CD4-positive, CD25-positive, alpha-beta regulatory T cell (primary cell): ENCODE results near the gene EIF4B. TPM values are rescaled to one million over a fixed set of nuclear protein-coding genes. Genes with fewer than 3 reads are reported as not detected.
"Not testable (repeated sequence)": the region's sequence is repeated elsewhere in the genome, so short reads cannot be mapped to it uniquely, and the experiment has no call there.

ENCODE experiments used
- ATAC-seq, 2 donors: fragments of 150-1000 bp; cut with Tn5 transposase; one replicate each; pipeline ENCODE4 v1.10.0; 2021; ENCODE audit warnings: low read depth in 2 of 2, moderate number of reproducible peaks in 2 of 2, moderate library complexity in 1 of 2
- DNase-seq, 3 donors: peaks; one replicate each; pipeline versions ENCODE4 v3.0.0 to v3.0.0-alpha.2; 2012 to 2022; ENCODE audit warnings: mixed read lengths in 1 of 3
- H3K27ac ChIP-seq: one replicate; pipeline ENCODE4 v1.7.0; 2013; ENCODE audit warnings: mild to moderate bottlenecking, low read length; ENCODE audit not compliant: insufficient read depth, poor library complexity, severe bottlenecking
- H3K27me3 ChIP-seq: one replicate; pipeline ENCODE4 v1.7.0; 2013; ENCODE audit warnings: low read length; ENCODE audit not compliant: control insufficient read depth, insufficient read depth
- H3K36me3 ChIP-seq: one replicate; pipeline ENCODE4 v1.7.0; 2013; ENCODE audit warnings: mild to moderate bottlenecking, low read length, moderate library complexity; ENCODE audit not compliant: control insufficient read depth, insufficient read depth
- H3K4me1 ChIP-seq: 2 replicates; pipeline ENCODE4 v1.7.0; 2013; ENCODE audit warnings: mild to moderate bottlenecking, low read length; ENCODE audit not compliant: insufficient read depth, control insufficient read depth, poor library complexity, severe bottlenecking
- H3K4me3 ChIP-seq: one replicate; pipeline ENCODE4 v1.7.0; 2013; ENCODE audit warnings: low read depth, mild to moderate bottlenecking, low read length, moderate library complexity
- H3K9me3 ChIP-seq, 2 experiments: 1 replicate in 1 of 2; 2 replicates in 1 of 2; pipeline ENCODE4 v1.7.0; 2013; ENCODE audit warnings: low read length in 2 of 2, mild to moderate bottlenecking in 1 of 2, moderate library complexity in 1 of 2; ENCODE audit not compliant: control insufficient read depth in 2 of 2
- H3K27ac Mint-ChIP-seq, 3 donors: one replicate each; pipeline ENCODE4 v1.8.0; 2020 to 2022; ENCODE audit warnings: mild to moderate bottlenecking in 3 of 3, mixed read lengths in 3 of 3, moderate library complexity in 2 of 3
- H3K27me3 Mint-ChIP-seq: one replicate; pipeline ENCODE4 v1.8.0; 2022; ENCODE audit warnings: mild to moderate bottlenecking, mixed read lengths
- H3K36me3 Mint-ChIP-seq: one replicate; pipeline ENCODE4 v1.8.0; 2020; ENCODE audit warnings: mixed read lengths
- H3K4me1 Mint-ChIP-seq, 4 donors: one replicate each; pipeline ENCODE4 v1.8.0; 2020 to 2022; ENCODE audit warnings: mixed read lengths in 4 of 4, mild to moderate bottlenecking in 1 of 4
- H3K4me3 Mint-ChIP-seq, 4 donors: one replicate each; pipeline ENCODE4 v1.8.0; 2020 to 2022; ENCODE audit warnings: mild to moderate bottlenecking in 4 of 4, mixed read lengths in 4 of 4, moderate library complexity in 3 of 4
- H3K9me3 Mint-ChIP-seq, 7 donors: one replicate each; pipeline ENCODE4 v1.8.0; 2020 to 2022; ENCODE audit warnings: mixed read lengths in 7 of 7, mild to moderate bottlenecking in 3 of 7, moderate library complexity in 2 of 7
- polyA plus RNA-seq, 4 donors: library from polyadenylated mRNA; unstranded; fragments of 300-500 nt; fragmentation: Illumina TruSeq; gene quantifications; one replicate each; pipeline ENCODE4 v1.2.3, GENCODE V29; 2021
- total RNA-seq: library from RNA; stranded (reverse); gene quantifications from one replicate; pipeline ENCODE4 v1.2.3, GENCODE V29; 2022

Gene EIF4B
- total and polyA plus RNA-seq, 5 donors from 2014 or later: 71.3 to 506 (median 116) TPM

DNA sequence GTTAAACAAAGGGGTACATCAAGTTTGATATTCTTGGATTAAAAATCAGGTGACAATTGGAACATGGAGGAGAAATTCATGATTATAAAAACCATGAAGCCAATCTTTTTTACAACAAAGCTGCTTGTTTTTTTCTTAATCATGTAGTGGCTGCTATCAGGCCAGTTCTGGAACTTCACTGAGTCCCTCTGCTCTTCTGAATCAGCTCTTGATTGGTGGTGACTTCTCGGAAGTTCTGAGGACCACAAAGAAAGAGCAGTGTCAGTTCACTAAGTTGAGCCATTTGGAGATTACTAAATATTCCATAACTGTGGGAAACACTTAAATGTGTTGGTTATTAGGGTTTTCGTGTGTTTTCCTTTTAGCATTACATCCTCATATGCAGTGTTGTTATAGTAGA, 8.5 kb downstream of the EIF4B start:
- peaks cover 15 to 56% (median 38%) of the 10 kb centered on the region in 4 donors for H3K4me1 Mint-ChIP-seq
- peaks cover 49% of the 10 kb centered on the region for H3K36me3 ChIP-seq
- no peak overlapping the region for H3K27ac ChIP-seq
- H3K9me3 ChIP-seq: no peaks in the 10 kb centered on the region
- H3K9me3 Mint-ChIP-seq: peaks cover 0 to 1% (median 0%) of the 10 kb centered on the region in 7 donors
- peaks cover 28% of the 10 kb centered on the region for H3K36me3 Mint-ChIP-seq
- DNase-seq (no peak), ATAC-seq (no peak)
- H3K27me3 ChIP-seq: no peaks in the 10 kb centered on the region
- H3K27me3 Mint-ChIP-seq: no peaks in the 10 kb centered on the region
- peak overlapping the region in 2 of 3 donors; percentile 33 to 34 for H3K27ac Mint-ChIP-seq
- peak overlapping the region; percentile 19 for H3K4me3 ChIP-seq
- peaks cover 21% of the 10 kb centered on the region for H3K4me1 ChIP-seq
- no peak overlapping the region for H3K4me3 Mint-ChIP-seq

DNA sequence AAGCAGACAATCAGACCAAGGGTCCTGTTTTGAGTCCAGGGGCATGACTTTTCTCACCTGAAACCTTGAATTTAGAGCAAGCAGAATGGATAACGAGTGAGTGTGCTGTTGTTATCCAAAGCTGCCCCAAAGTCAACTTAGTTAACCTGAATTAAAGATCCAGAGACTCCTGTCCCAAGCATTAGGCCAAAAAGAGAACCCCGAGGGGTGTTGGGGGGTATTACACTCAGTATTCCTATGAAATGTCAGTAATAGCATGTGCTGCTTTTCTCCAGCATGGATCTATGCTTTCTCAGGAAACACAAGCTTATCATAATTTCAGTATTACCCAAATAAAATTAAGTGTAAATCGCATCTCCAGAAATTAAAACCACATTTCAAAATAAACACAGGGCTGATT, 19.0 kb downstream of the EIF4B start:
- Mint-ChIP-seq H3K4me1 (peaks cover 0 to 6% (median 0%) of the 10 kb centered on the region in 4 donors), H3K27ac (no peak overlapping the region), H3K36me3 (peaks cover 33% of the 10 kb centered on the region), H3K4me3 (no peak overlapping the region), H3K9me3 (no peaks in the 10 kb centered on the region), H3K27me3 (no peaks in the 10 kb centered on the region)
- Histone ChIP-seq H3K4me3 (no peak overlapping the region), H3K9me3 (no peaks in the 10 kb centered on the region), H3K27ac (no peak overlapping the region), H3K27me3 (no peaks in the 10 kb centered on the region), H3K36me3 (peaks cover 88% of the 10 kb centered on the region), H3K4me1 (no peaks in the 10 kb centered on the region)
- DNase-seq (no peak), ATAC-seq (no peak)

DNA sequence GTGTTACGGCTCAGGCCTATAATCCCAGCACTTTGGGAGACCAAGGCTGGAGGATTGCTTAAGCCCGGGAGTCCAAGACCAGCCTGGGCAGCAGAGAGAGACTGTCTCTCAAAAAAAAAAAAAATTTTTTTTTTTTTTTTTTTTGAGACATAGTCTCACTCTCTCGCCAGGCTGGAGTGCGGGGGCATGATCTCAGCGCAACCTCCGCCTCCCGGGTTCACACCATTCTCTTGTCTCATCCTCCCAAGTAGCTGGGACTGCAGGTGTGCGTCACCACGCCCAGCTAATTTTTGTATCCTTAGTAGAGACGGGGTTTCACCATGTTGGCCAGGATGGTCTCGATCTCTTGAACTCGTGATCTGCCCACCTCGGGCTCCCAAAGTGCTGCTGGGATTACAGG, 20.8 kb downstream of the EIF4B start:
- H3K9me3 Mint-ChIP-seq, H3K27ac Mint-ChIP-seq, H3K4me1 ChIP-seq, ATAC-seq, H3K4me3 Mint-ChIP-seq, H3K9me3 ChIP-seq, H3K4me3 ChIP-seq, H3K27me3 ChIP-seq, H3K27me3 Mint-ChIP-seq, DNase-seq: not testable (repeated sequence)
- Histone ChIP-seq H3K27ac (peak overlapping the region; percentile 6), H3K36me3 (peaks cover 88% of the 10 kb centered on the region)
- H3K36me3 Mint-ChIP-seq: peaks cover 37% of the 10 kb centered on the region
- H3K4me1 Mint-ChIP-seq: peaks cover 0 to 11% (median 6%) of the 10 kb centered on the region in 4 donors

DNA sequence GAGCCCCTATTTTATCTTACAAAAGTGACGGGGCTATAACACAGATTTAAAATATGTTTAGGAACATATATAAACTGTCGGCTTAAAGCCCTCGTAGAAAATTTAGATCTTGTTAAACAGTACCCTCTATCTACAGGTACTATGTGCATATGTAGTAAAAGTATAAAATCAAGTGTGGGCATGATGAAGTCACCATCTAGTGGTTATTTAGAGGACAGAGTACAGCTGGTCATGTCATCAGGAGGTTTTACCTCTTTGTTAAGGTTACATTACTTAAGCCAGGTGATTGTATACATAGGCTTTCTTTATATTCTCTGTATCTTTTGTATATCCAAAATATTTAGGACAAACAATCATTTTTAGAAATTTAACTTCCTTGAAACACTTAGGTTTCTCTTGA, 25.4 kb downstream of the EIF4B start:
- Mint-ChIP-seq H3K27ac (peak overlapping the region in 1 of 3 donors; percentile 34), H3K4me3 (no peak overlapping the region), H3K4me1 (peaks cover 5 to 10% (median 8%) of the 10 kb centered on the region in 4 donors), H3K27me3 (no peaks in the 10 kb centered on the region), H3K36me3 (peaks cover 34% of the 10 kb centered on the region), H3K9me3 (no peaks in the 10 kb centered on the region)
- Histone ChIP-seq H3K4me3 (no peak overlapping the region), H3K4me1 (no peaks in the 10 kb centered on the region), H3K36me3 (peaks cover 81% of the 10 kb centered on the region), H3K9me3 (no peaks in the 10 kb centered on the region), H3K27ac (no peak overlapping the region), H3K27me3 (no peaks in the 10 kb centered on the region)
- no peak for DNase-seq
- no peak for ATAC-seq

DNA sequence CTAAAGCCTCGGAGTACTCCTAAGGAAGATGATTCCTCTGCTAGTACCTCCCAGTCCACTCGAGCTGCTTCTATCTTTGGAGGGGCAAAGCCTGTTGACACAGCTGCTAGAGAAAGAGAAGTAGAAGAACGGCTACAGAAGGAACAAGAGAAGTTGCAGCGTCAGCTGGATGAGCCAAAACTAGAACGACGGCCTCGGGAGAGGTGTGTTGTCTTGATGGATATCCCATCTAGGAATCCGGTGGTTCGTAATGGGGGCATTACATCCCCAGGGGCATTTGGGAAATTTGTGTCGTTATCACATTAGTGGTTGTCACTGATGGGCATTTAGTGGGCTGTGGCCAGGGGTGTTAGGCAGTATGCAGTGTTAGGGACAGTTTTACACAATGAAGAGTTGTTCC, 27.6 kb downstream of the EIF4B start:
- not testable (repeated sequence) for H3K9me3 Mint-ChIP-seq, H3K27me3 ChIP-seq, ATAC-seq, DNase-seq, H3K27ac ChIP-seq, H3K4me3 Mint-ChIP-seq, H3K4me3 ChIP-seq, H3K4me1 ChIP-seq, H3K9me3 ChIP-seq, H3K27me3 Mint-ChIP-seq
- Mint-ChIP-seq H3K4me1 (peaks cover 12 to 17% (median 15%) of the 10 kb centered on the region in 4 donors), H3K27ac (peak overlapping the region in 2 of 3 donors; percentile 26 to 67), H3K36me3 (peaks cover 37% of the 10 kb centered on the region)
- peaks cover 82% of the 10 kb centered on the region for H3K36me3 ChIP-seq

DNA sequence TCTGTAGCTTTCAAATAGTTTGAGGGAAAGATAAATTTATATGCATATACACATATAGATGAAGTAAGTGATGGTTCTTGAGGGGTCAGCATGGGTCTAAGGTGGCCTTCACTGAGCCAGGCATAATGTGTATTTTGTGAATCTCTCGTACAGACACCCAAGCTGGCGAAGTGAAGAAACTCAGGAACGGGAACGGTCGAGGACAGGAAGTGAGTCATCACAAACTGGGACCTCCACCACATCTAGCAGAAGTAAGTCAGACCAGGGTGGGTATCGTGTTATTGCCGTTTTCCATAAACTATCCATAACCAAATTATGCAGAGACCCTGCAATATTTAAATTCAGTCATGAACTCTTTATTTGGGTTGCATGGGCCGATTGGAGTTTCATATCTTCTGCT, 28.2 kb downstream of the EIF4B start:
- no peak overlapping the region for H3K4me3 Mint-ChIP-seq

DNA sequence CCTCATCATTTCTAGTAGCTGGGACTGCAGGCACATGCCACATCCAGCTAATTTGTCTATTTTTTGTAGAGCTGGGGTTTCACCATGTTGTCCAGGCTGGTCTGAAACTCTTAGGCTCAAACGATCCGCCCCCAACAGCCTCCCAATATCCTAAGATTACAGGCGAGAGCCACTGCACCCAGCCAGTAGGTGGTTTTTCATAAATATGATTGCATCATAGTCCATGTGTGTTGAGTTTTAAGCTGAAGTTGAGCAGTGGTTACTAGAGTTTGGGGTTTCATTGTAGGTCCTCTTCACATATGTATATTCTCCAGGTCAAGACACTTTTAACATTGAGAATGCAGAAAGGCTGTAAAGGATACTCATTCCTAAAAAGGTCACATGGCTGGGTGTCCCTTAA, 30.5 kb downstream of the EIF4B start:
- no peak for ATAC-seq

More for the DNA sequence above, 28.2 kb downstream of the EIF4B start:
- H3K4me1 ChIP-seq: peaks cover 7% of the 10 kb centered on the region
- Mint-ChIP-seq H3K4me1 (peaks cover 15 to 20% (median 19%) of the 10 kb centered on the region in 4 donors), H3K27me3 (no peaks in the 10 kb centered on the region), H3K27ac (peak overlapping the region in 1 of 3 donors; percentile 67), H3K9me3 (no peaks in the 10 kb centered on the region), H3K36me3 (peaks cover 42% of the 10 kb centered on the region)
- ATAC-seq: no peak
- no peaks in the 10 kb centered on the region for H3K9me3 ChIP-seq
- peaks cover 82% of the 10 kb centered on the region for H3K36me3 ChIP-seq
- H3K27ac ChIP-seq: no peak overlapping the region
- H3K27me3 ChIP-seq: no peaks in the 10 kb centered on the region
- H3K4me3 ChIP-seq: no peak overlapping the region
- no peak for DNase-seq

DNA sequence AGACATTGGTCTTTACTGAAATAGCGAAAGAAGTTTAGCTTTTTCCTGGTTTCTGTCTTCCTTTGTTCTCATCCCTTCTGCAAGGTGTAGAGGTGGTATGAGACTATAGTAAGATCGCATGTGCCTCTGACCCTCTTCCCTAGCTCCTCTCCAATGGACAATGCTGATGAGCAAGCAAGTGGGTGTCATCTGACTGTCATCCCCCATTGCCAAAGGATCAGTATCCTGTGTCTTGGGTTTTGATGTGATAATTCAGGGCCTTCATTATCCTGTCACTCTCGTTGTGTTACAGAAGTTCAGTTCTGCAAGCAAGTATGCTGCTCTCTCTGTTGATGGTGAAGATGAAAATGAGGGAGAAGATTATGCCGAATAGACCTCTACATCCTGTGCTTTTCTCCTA, 33.6 kb downstream of the EIF4B start:
- H3K9me3 Mint-ChIP-seq: peaks cover 0 to 2% (median 0%) of the 10 kb centered on the region in 7 donors
- peaks cover 21% of the 10 kb centered on the region for H3K36me3 Mint-ChIP-seq
- no peak overlapping the region for H3K4me3 Mint-ChIP-seq
- H3K4me3 ChIP-seq: no peak overlapping the region
- H3K27ac Mint-ChIP-seq: no peak overlapping the region
- no peak for DNase-seq
- H3K27me3 Mint-ChIP-seq: no peaks in the 10 kb centered on the region
- no peaks in the 10 kb centered on the region for H3K27me3 ChIP-seq
- H3K27ac ChIP-seq: no peak overlapping the region
- no peak for ATAC-seq
- H3K36me3 ChIP-seq: peaks cover 52% of the 10 kb centered on the region
- peaks cover 7% of the 10 kb centered on the region for H3K4me1 ChIP-seq
- peaks cover 8 to 15% (median 14%) of the 10 kb centered on the region in 4 donors for H3K4me1 Mint-ChIP-seq
- H3K9me3 ChIP-seq: no peaks in the 10 kb centered on the region

More for the DNA sequence above, 30.5 kb downstream of the EIF4B start:
- Mint-ChIP-seq H3K4me3 (peak overlapping the region in 1 of 4 donors; percentile 15), H3K36me3 (peaks cover 35% of the 10 kb centered on the region), H3K27ac (no peak overlapping the region), H3K27me3 (no peaks in the 10 kb centered on the region), H3K4me1 (peaks cover 9 to 19% (median 16%) of the 10 kb centered on the region in 4 donors), H3K9me3 (no peaks in the 10 kb centered on the region)
- Histone ChIP-seq H3K27ac (no peak overlapping the region), H3K4me1 (peaks cover 7% of the 10 kb centered on the region), H3K36me3 (peaks cover 73% of the 10 kb centered on the region), H3K4me3 (no peak overlapping the region), H3K27me3 (no peaks in the 10 kb centered on the region), H3K9me3 (no peaks in the 10 kb centered on the region)
- no peak for DNase-seq
